ENCODE data around the gene NMRK2.
"Not testable (repeated sequence)": the region's sequence is repeated elsewhere in the genome, so short reads cannot be mapped to it uniquely, and the experiment has no call there.

Gene NMRK2, protein sequence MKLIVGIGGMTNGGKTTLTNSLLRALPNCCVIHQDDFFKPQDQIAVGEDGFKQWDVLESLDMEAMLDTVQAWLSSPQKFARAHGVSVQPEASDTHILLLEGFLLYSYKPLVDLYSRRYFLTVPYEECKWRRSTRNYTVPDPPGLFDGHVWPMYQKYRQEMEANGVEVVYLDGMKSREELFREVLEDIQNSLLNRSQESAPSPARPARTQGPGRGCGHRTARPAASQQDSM

DNA sequence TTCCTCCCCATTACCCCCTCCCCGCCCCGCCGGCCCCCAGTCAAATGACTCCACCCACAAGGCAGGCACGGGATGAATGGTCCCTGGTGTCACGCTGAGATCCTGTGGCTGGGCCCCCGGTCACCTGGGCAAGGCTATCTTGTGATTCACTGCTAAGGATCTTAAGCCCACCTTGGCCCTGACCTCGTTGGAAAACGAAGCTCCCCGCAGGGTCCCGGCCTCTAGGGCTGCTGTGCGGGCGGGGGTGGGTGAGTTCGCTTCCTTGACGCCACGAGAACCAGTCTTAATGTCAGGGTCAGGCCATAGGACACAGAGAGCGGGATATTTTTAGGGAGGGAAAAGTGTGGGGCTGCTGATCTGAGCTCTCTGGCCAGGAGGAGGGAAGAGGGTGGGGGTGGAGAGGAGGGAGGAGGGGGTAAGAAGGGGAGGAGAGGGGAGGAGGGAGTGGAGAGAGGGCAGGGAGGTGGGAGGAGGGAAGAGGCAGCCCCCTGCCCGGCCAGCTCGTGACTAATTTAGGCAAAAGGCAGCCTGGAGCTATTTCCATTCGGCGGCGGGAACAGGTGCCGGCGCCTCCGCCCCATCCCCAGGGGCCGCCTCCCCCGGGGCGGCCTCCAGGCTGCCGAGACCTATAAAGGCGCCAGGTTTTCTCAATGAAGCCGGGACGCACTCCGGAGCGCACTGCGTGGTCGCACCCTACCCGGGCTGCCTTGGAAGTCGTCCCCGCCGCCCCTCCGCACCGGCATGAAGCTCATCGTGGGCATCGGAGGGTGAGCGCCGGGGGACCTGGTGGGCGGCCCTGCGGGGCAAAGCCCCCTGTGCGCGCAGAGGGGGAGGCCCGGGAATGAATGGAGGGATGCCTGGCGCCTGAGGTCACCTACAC is at the start of gene NMRK2:
Gene NMRK2, plus strand, starts transcription at position 139 of the 880 bp plus-strand sequence. Its CDS starts 603 bp downstream, at position 742.
- DNase-seq = no peak

DNA sequence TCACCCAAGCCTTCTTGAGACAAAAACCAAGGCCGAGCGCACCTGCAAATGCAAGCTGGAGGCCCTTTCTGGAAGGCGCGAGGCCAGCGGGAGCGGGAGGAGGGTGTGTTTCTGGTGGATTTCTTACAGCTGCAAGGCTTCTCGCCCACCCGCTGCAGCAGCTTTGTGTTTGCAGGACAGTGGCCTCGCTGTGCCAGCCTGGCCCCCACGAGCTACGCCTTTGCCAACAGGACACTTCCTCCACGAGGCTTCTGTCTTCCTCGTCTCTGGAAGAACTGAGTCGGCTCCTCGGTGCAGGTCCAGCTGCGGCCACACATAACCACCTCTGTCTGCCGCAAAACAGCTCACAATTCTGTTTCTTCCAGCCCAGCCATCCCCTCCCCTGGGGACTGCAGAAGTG is 42.3 kb upstream of the NMRK2 start:
- DNase-seq = no peak

DNA sequence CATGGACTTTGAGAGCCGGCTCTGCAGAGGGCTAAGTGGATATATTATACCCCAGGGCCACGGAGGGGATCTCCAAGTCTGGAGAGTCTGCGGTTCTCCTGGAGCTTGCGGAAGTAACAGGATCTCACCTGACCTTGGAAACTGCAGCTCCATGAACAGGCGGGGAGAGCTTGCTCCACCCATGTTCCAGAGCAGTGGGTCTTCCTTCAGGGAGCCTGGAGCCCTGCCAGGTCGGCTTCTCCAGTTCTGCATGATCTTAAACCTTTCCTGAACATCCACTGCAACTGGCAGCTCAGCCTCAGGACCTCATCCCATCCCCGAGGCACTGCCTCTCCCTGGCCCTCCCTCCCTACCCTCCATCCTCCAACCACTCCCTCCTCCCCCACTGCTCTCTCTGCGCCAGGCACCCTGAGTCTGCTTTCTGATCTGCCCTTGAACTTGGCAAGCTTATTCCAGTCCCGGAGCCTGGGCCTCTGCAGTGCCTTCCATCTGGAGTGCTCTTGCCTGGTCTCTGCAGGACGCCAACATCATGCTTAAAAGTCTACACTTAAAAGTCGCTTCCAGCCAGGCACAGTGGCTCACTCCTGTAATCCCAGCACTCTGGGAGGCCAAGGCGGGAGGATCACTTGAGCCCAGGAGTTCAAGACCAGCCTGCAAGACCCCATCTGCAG is 39.2 kb upstream of the NMRK2 start:
- no peak for DNase-seq

DNA sequence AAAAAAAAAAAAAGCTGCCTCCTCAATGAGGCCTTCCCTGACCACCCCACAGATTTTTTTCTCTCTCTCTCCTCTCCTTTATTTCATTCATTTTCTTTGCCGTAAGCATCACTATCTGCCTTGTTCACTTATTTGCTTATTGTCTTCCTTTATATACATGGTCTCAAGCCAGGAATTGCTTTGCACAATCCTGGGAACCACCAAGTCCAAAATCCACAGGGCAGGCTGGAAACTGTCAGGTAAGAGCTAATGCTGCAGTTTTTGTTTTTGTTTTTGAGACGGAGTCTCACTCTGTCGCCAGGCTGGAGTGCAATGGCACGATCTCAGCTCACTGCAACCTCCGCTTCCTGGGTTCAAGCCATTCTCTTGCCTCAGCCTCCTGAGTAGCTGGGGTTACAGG is 37.9 kb upstream of the NMRK2 start:
- DNase-seq = not testable (repeated sequence)

DNA sequence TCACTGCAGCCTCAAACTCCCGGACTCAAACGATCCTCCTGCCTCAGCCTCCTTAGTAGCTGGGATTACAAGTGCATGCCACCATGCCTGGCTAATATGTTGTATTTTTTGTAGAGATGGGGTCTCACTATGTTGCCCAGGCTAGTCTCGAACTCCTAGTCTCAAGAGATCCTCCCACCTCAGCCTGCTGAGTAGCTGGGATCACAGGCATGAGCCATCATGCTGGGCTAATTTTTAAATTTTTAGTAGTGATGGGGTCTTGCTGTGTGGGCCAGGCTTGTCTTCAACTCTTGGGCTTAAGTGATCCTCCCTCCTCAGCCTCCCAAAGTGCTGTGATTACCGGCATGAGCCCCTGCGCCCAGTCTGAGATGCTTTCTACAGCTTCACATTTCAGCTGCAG is 37.1 kb upstream of the NMRK2 start:
- DNase-seq = no peak

DNA sequence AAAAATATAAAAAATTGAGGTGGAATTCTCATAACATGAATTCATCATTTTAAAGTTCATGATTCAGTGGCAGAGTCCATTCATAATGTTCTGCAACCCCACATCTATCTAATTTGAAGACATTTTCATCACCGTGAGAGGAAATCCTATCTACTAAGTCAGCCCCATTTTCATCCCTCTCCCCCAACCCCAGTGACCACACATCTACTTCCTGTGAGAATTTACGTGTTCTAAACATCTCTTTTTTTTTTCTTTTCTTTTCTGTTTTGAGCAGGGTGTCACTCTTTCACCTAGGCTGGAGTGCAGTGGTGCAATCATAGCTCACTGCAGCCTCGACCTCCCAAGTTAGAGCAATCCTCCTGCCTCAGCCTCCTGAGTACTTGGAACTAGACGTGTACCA is 34.9 kb upstream of the NMRK2 start:
- no peak for DNase-seq

DNA sequence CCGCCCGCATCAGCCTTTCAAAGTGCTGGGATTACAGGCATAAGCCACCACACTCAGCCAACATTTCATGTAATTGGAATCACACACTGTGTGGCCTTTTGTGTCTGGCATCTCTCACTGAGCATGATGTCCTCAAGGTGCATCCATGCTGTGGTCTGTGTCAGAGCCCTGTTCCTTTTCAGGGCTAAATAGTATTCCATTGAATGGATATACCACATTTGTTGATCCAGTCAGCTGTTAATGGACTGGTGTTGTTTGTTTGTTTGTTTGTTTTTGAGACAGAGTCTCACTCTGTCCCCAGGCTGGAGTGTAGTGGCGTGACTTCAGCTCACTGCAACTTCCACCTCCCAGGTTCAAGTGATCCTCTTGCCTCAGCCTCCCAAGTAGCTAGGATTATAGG is 34.4 kb upstream of the NMRK2 start:
- DNase-seq = no peak

DNA sequence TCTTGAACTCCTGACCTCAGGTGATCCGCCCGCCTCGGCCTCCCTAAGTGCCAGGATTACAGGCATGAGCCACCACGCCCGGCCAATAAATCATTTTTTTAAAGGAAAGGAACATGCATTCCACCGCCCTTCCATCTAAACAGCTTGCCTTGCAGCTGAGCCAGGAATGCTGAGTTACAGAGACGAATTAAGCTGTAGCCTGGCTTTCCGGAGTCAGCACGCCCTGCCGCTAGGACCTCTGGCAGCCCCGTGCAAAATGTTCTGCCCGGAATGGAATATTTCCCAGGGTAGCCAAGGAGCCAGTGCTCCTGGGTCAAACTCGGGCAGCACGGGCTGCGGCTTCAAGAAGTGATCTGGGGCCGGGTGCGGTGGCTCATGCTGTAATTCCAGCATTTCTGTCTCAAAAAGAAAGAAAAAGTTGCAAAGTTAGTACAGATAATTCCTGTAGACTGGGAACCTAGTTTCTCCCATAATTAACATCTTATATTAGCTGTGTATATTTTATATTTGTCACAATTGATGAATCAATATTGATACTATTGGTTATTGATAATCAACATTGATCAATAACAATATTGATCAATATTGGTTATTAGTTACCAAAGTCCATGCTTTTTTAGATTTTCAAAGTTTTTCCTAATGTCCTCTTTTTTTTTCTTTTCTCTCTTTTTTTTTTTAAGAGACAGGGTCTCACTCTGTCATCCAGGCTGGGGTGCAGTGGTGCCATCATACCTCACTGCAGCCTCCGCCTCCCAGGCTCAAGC is 33.2 kb upstream of the NMRK2 start:
- no peak for DNase-seq

DNA sequence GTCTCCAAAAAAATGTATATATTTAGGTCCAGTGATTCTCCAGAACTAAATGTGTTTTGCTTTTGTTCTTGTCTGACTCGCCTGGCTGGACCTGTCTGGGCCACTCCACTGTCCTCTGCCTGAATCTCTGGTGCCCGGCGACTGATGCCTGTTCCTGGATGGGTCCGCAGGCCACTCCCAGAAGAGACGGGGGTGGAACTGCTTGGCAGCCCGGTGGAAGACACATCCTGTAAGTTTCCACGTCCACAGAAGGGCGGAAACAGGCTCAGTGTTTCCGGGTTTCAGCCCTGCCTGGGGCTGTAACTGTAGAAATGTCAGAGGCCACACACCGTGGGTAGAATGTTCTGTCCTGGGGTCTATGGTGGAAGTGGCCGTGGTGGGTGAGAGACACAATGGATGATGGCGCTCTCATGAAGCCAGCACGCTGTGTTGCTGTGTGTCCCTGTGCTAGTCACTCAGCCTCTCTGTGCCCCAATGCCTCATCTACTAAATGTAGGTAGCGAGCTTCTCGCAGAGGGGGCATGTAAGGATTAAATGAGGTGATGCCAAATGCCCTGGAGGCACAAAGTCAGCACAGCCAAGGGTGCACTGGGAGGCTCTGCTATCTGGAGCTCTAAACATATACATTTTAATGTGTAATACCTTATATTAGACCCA is 30.4 kb upstream of the NMRK2 start:
- DNase-seq = no peak

DNA sequence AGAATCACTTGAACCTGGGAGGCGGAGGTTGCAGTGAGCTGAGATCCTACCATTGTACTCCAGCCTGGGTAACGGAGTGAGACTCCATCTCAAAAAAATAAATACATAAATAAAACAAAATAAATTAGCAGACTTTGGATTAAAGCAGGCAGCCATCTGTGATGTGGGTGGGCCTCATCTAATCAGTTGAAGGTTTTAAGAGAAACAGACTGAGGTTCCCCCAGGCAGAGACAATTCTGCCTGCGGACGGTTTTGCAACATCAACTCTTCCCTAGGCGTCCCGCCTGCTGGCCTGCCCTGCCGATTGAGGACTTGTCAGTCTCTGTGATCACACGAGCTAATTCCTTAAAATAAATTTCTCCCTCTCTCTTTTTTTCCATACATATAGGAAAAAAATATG is 28.6 kb upstream of the NMRK2 start:
- DNase-seq = no peak

DNA sequence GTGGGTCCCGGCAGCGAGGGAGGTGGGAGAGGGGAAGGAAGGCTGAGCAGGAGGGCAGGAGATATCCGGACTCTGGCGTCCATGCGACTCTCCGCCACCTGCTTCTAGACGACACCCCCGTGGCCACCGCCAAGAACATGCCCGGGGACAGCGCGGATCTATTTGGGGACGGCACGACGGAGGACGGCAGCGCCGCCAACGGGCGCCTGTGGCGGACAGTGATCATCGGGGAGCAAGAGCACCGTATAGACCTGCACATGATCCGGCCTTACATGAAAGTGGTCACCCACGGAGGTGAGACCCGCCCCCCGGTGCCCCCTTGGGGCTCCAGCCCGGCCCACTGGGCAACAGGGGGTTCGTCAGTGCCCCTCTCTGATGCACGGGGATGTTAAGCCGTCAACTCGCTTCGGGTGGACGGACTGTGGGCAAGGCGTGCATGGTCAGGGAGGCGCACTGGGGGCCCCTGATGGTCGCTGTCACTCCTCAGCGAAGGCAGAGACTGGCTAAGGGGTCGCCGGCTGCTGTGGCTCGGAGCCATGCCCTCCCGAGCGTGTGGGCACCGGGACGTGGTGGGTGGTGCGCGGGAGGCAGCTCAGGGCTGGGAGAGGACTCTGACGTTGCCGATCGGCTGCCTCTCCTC is 25.1 kb upstream of the NMRK2 start:
- DNase-seq = no peak

DNA sequence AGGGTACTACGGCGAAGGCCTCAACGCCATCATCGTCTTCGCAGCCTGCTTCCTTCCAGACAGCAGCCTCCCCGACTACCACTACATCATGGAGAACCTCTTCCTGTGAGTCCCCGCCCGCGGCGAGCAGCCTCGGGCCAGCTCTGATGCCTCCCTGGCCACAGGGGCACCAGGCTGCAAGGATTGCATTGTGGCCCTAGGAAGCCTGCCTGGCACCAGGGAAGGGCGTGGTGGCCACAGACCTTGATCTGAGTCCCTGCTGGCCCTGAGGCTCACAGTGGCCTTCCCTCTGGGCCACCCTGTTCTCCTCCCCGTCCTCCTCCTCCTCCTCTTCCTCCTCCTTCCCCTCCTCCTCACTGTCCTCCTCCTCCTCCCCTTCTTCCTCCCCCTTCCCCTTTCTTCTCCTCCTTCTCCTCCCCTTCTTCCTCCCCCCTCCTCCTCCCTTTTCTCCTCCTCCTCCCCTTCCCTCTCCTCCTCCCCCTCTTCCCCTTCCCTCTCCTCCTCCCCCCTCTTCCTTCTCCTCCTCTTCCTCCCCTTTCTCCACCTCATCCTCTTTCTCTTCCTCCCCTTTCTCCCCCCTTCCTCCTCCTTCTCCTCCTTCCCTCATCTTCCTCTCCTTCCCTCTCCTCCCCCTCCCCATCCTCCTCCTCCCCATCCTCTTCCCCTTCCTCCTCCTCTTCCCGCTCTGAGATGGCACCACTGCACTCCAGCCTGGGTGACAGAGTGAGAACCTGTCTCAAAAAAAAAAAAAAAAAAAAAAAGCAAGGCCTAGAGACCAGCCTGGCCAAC is 24.4 kb upstream of the NMRK2 start:
- DNase-seq = no peak

DNA sequence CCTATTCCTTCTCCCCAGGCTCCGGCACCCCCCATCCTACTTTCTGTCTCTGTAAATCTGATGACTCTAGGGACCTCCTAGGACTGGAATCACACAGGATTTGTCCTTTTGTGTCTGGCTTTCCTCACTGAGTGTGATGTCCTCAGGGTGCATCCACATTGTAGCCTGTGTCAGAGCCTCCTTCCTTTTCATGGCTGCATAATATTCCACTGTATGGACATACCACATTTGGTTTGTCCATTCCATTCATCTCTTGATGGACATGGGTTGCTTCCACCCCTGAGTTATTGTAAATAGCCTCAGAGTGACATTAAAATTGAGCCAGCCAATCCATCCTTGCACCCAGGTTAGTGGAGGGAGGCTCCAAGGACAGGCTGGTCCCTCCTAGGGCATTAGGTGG is 22.8 kb upstream of the NMRK2 start:
- no peak for DNase-seq

DNA sequence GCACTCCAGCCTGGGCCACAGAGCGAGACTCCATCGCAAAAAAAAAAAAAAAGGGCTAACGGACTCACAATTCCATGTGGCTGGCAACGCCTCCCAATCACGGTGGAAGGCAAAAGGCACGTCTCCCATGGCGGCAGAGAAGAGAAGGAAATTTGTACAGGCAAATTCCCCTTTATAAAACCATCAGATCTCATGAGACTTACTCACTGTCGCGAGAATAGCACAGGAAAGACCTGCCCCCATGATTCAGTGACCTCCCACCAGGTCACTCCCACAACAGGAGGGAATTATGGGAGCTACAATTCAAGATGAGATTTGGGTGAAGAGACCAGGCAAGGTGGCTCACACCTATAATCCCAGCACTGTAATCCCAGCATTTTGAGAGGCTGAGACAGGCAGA is 18.7 kb upstream of the NMRK2 start:
- DNase-seq = no peak

DNA sequence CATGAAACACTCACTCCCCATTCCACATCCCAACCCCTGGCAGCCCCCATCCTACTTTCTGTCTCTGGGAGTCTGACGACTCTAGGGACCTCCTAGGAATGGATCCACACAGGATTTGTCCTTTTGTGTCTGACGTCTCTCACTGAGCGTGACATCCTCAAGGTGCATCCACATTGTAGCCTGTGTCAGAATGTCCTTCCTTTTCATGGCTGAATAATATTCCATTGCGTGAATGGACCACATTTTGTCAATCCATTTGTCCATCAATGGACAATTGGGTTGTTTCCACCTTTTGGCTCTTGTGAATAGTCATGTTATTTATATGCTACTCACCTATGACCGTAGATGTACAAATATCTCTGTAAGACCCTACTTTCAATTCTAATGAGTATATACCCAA is 16.8 kb upstream of the NMRK2 start:
- no peak for DNase-seq

DNA sequence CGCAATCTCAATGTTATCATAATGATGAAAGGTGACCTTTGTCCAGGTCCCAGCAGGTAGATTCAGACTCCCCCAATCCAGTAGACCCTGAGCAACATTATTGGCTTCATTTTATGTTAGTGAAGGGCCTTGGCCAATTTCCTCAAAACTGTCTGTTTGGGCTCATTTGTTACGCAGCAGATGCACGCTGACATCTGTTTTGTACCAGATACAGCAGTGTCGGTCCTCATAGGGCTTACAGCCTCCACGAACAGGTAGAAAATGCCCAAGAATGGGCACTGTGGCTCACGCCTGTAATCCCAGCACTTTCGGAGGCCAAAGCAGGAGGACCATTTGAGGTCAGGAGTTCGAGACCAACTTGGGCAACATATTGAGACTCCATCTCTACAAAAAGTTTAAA is 13.1 kb upstream of the NMRK2 start:
- no peak for DNase-seq

DNA sequence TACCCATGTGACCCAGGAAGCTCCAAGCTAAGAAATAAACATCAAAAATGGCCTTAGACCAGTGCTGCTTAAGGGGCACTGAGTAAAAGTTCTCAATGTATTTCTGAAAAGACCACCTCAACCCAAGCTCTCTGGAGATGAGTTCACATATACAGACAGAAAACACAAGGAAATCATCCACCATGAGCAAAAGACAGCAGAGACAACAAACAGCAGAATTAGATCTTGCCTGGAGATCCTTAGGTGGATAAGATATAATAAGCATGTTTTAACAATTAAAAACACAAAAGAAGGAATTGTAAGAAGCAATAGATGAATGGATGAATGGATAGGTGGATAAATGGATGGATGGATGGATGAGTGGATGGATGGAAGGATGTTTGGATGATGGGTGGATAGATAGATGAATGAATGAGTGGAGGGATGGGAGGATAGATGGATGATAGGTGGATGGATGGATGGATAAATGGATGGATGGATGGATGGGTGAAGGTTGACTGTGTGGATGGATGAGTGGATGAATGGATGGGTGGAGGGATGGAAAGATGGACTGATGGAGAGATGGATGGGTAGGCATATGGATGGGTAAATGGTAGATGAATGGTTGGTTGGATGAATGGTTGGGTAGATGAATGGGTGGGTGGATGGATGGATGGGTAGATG is 9.6 kb upstream of the NMRK2 start:
- no peak for DNase-seq

DNA sequence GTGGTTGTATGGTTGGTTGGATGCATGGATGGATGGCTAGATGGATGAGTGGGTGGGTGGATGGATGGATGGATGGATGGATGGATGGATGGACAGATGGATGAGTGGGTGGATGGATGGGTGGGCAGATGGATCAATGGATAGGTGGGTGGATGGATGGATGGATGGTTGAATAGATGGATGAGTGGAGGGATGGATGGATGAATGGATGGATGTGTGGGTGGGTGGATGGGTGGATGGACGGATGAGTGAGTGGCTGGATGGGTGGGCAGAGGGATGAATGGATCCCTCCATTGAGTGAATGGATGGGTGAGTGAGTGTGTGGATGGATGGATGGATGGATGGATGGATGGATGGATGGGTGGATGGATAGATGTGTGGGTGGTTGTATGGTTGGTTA is 9.0 kb upstream of the NMRK2 start:
- no peak for DNase-seq

DNA sequence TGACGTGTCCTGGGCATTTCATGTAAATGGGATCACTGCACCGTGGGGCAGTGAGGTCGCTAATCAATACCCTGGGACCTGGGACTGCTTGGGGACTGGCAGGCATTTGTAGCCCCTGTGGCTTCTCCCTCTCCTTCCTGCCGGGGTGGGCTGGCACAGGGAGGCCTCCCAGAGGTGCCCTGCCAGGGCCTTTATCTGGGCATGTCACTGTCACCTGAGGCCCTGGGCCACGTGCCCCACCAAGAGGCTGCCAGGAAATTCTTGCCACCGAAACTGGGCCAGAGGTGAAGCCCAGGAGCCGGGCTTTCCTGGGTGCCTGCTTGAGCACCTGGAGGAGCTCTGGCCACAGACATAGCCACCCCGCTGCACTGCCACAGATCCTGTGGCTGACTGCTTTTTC is 1.8 kb upstream of the NMRK2 start:
- DNase-seq = no peak

DNA sequence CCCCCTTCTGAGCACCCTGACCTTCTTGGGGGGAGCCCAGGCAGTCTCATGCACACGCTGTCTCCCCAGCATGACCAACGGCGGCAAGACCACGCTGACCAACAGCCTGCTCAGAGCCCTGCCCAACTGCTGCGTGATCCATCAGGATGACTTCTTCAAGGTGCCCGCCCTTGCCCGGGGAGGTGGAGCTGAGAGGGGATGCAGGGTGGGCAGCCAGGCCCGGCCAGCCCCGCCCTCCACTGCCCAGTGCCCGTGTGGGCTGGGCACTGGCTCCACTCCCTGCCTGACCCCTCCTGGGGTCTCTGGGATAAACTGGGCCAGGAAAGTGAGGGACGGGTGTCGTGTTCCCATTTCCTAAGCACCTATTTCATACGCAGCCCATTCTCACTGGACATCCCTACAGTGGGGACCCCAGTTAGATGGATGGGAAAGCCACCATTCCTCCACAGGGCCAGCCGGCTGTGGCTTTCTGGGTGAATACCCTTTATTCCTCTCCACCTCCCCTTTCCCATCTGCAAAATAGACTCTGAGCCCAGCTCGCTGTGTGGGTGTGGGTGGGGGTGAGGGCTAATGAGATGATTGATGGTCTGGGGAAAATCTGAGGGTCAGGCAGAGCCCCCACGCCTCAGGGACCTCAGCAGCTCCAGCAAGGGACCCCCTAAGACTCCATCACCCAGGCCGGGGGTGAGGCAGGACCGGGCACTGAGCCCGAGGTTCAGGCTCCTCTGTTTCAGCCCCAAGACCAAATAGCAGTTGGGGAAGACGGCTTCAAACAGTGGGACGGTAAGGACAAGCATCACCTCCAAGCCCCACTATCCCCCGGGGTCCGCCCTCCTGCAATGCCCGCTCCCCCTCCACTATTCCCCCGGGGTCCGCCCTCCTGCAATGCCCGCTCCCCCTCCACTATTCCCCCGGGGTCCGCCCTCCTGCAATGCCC is 3.9 kb downstream of the NMRK2 start:
- no peak for DNase-seq

Measured in activated CD4-positive, alpha-beta T cell treated with anti-CD3 and anti-CD28 coated beads, Interleukin-2, amount 50 U/mL, for 1 hour (primary cell).